Measurements from ENCODE around the gene OR10J5. TPM values are rescaled to one million over a fixed set of nuclear protein-coding genes. Genes with fewer than 3 reads are reported as not detected.

Gene OR10J5
- not detected in 2 replicates for total RNA-seq

- no peak within 1 kb of the TSS for H3K4me3 ChIP-seq (ENCODE audit: low read depth, low read length)
- DNase-seq (ENCODE audit: low read depth) = no peak
- no peak for TF ChIP-seq CTCF (conservative IDR thresholded peaks at IDR 0.05; ENCODE audit: low read depth, low read length)
These were observed at the start of gene OR10J5 for GRCh38 chr1:159535907-159536306. TSS of gene OR10J5 (minus strand) at chr1:159536007. CDS start at chr1:159536007, 0 bp downstream.

- no peak for TF ChIP-seq CTCF (conservative IDR thresholded peaks at IDR 0.05; ENCODE audit: low read depth, low read length)
- no peak for DNase-seq (ENCODE audit: low read depth)
- H3K4me3 ChIP-seq (ENCODE audit: low read depth, low read length) = no peak overlapping the region
These were observed 48.7 kb upstream of the OR10J5 start for GRCh38 chr1:159584536-159584935.

GRCh38 chr1:159581422-159581821 lies 45.6 kb upstream of the OR10J5 start:
- no peak for DNase-seq (ENCODE audit: low read depth)
- no peak for TF ChIP-seq CTCF (conservative IDR thresholded peaks at IDR 0.05; ENCODE audit: low read depth, low read length)
- no peak overlapping the region for H3K4me3 ChIP-seq (ENCODE audit: low read depth, low read length)

- no peak for DNase-seq (ENCODE audit: low read depth)
- no peak overlapping the region for H3K4me3 ChIP-seq (ENCODE audit: low read depth, low read length)
- TF ChIP-seq CTCF (conservative IDR thresholded peaks at IDR 0.05; ENCODE audit: low read depth, low read length) = no peak
These were observed 44.5 kb upstream of the OR10J5 start for GRCh38 chr1:159580340-159580739.

- no peak for DNase-seq (ENCODE audit: low read depth)
- no peak overlapping the region for H3K4me3 ChIP-seq (ENCODE audit: low read depth, low read length)
- TF ChIP-seq CTCF (conservative IDR thresholded peaks at IDR 0.05; ENCODE audit: low read depth, low read length) = no peak
These were observed 41.6 kb upstream of the OR10J5 start for GRCh38 chr1:159577446-159577845.

GRCh38 chr1:159562680-159563079 lies 26.9 kb upstream of the OR10J5 start:
- H3K4me3 ChIP-seq (ENCODE audit: low read depth, low read length) = no peak overlapping the region
- no peak for TF ChIP-seq CTCF (conservative IDR thresholded peaks at IDR 0.05; ENCODE audit: low read depth, low read length)
- no peak for DNase-seq (ENCODE audit: low read depth)

GRCh38 chr1:159561497-159561896 lies 25.7 kb upstream of the OR10J5 start:
- H3K4me3 ChIP-seq (ENCODE audit: low read depth, low read length) = no peak overlapping the region
- TF ChIP-seq CTCF (conservative IDR thresholded peaks at IDR 0.05; ENCODE audit: low read depth, low read length) = no peak
- no peak for DNase-seq (ENCODE audit: low read depth)

Measured in epithelial cell of proximal tubule (primary cell).